Prostate gland (tissue), 2 donors: ENCODE results near the gene ACP1.

Experiments used
- CTCF ChIP-seq, 4 experiments: fragments of 200-600 bp in 2 of 4; fragments of 450-650 bp in 2 of 4; sonication (generic) in 2 of 4; IDR thresholded peaks; 1 replicate in 3 of 4; 2 replicates in 1 of 4; pipeline ENCODE4 v1.5.1; 2016 to 2019; ENCODE audit warnings: antibody characterized with exemption in 4 of 4, mild to moderate bottlenecking in 2 of 4, moderate library complexity in 2 of 4
- POLR2A ChIP-seq: fragments of 450-650 bp; IDR thresholded peaks from one replicate; pipeline ENCODE4 v1.6.1; 2016; ENCODE audit warnings: antibody characterized with exemption, mild to moderate bottlenecking

GRCh38 chr2:280650-281110, 15.9 kb downstream of the ACP1 start:
- no peak for TF ChIP-seq CTCF (IDR thresholded peaks at IDR 0.05)
- TF ChIP-seq POLR2A = no peak
